Naive thymus-derived CD4-positive, alpha-beta T cell (primary cell): ENCODE data around the gene TECPR1. TPM values are rescaled to one million over a fixed set of nuclear protein-coding genes. Genes with fewer than 3 reads are reported as not detected.

Experiments
- ATAC-seq: fragments of 150-1000 bp; cut with Tn5 transposase; 2 replicates; pipeline ENCODE4 v1.10.0; 2021; ENCODE audit warnings: mild to moderate bottlenecking, moderate library complexity
- CTCF ChIA-PET: fragments of 350-600 bp; sonication (Branson Sonifier 250); formaldehyde crosslinking; loops from one replicate; lab custom pipeline; 2021; ENCODE audit warnings: antibody characterized with exemption; lab: Charles Lee
- POLR2A ChIA-PET: fragments of 350-600 bp; sonication (Branson Sonifier 250); formaldehyde crosslinking; loops from one replicate; lab custom pipeline; 2021; ENCODE audit warnings: antibody characterized with exemption, inconsistent platforms; lab: Charles Lee
- DNase-seq, 9 donors: peaks; one replicate each; pipeline versions ENCODE4 v3.0.0 to v3.0.0-alpha.2; 2020 to 2022; ENCODE audit warnings: mixed read lengths in 1 of 9
- H3K27ac ChIP-seq: one replicate; pipeline ENCODE4 v1.7.0; 2013; ENCODE audit warnings: mild to moderate bottlenecking, low read depth, low read length, moderate library complexity
- H3K27me3 ChIP-seq, 2 donors: one replicate each; pipeline ENCODE4 v1.7.0; 2013; ENCODE audit warnings: low read length in 2 of 2, mild to moderate bottlenecking in 2 of 2, moderate library complexity in 2 of 2; ENCODE audit not compliant: control insufficient read depth in 2 of 2, insufficient read depth in 2 of 2
- H3K36me3 ChIP-seq, 3 experiments: 1 replicate in 2 of 3; 2 replicates in 1 of 3; pipeline ENCODE4 v1.7.0; 2013; ENCODE audit warnings: low read length in 3 of 3, mild to moderate bottlenecking in 3 of 3, moderate library complexity in 1 of 3; ENCODE audit not compliant: insufficient read depth in 3 of 3, control insufficient read depth in 2 of 3
- H3K4me1 ChIP-seq, 2 donors: one replicate each; pipeline ENCODE4 v1.7.0; 2013; ENCODE audit warnings: low read length in 2 of 2, mild to moderate bottlenecking in 2 of 2, moderate library complexity in 1 of 2; ENCODE audit not compliant: control insufficient read depth in 2 of 2, insufficient read depth in 2 of 2
- H3K4me3 ChIP-seq: 2 replicates; pipeline ENCODE4 v1.7.0; 2013; ENCODE audit warnings: mild to moderate bottlenecking, low read length
- H3K9me3 ChIP-seq, 3 experiments: 1 replicate in 2 of 3; 2 replicates in 1 of 3; pipeline ENCODE4 v1.7.0; 2013; ENCODE audit warnings: low read length in 3 of 3; ENCODE audit not compliant: control insufficient read depth in 2 of 3
- H3K27ac Mint-ChIP-seq, 9 donors: one replicate each; pipeline ENCODE4 v1.8.0; 2020 to 2022; ENCODE audit warnings: mixed read lengths in 9 of 9, mild to moderate bottlenecking in 8 of 9, moderate library complexity in 5 of 9, inconsistent platforms in 2 of 9
- H3K27me3 Mint-ChIP-seq, 5 donors: one replicate each; pipeline ENCODE4 v1.8.0; 2021 to 2022; ENCODE audit warnings: mixed read lengths in 5 of 5, mild to moderate bottlenecking in 1 of 5
- H3K36me3 Mint-ChIP-seq, 5 donors: one replicate each; pipeline ENCODE4 v1.8.0; 2020 to 2022; ENCODE audit warnings: mixed read lengths in 5 of 5, mild to moderate bottlenecking in 3 of 5, inconsistent platforms in 1 of 5
- H3K4me1 Mint-ChIP-seq, 7 donors: one replicate each; pipeline ENCODE4 v1.8.0; 2020 to 2022; ENCODE audit warnings: mixed read lengths in 7 of 7, mild to moderate bottlenecking in 3 of 7, inconsistent platforms in 1 of 7
- H3K4me3 Mint-ChIP-seq, 10 donors: one replicate each; pipeline ENCODE4 v1.8.0; 2020 to 2022; ENCODE audit warnings: mild to moderate bottlenecking in 10 of 10, mixed read lengths in 10 of 10, moderate library complexity in 6 of 10, inconsistent platforms in 2 of 10
- H3K9me3 Mint-ChIP-seq, 11 donors: one replicate each; pipeline ENCODE4 v1.8.0; 2020 to 2022; ENCODE audit warnings: mixed read lengths in 11 of 11, mild to moderate bottlenecking in 4 of 11, inconsistent platforms in 1 of 11, moderate library complexity in 1 of 11
- intact Hi-C, 2 donors: fragments of 100-400 bp; cut with micrococcal nuclease; formaldehyde crosslinking; loops; one replicate each; pipeline ENCODE4 v1.15.1; 2023
- polyA plus RNA-seq, 2 donors: library from polyadenylated mRNA; unstranded; fragments of 300-500 nt; fragmentation: Illumina TruSeq; gene quantifications; one replicate each; pipeline ENCODE4 v1.2.3, GENCODE V29; 2021
- total RNA-seq, 6 experiments: library from RNA in 5 of 6; stranded (reverse) in 5 of 6; gene quantifications; 1 replicate in 5 of 6; 2 replicates in 1 of 6; pipeline ENCODE4 v1.2.3 and lab custom pipeline; 2021 to 2026

TECPR1 gene
- total and polyA plus RNA-seq, 7 experiments from 2014 or later, result 21.0 to 203 (median 119) TPM

DNA sequence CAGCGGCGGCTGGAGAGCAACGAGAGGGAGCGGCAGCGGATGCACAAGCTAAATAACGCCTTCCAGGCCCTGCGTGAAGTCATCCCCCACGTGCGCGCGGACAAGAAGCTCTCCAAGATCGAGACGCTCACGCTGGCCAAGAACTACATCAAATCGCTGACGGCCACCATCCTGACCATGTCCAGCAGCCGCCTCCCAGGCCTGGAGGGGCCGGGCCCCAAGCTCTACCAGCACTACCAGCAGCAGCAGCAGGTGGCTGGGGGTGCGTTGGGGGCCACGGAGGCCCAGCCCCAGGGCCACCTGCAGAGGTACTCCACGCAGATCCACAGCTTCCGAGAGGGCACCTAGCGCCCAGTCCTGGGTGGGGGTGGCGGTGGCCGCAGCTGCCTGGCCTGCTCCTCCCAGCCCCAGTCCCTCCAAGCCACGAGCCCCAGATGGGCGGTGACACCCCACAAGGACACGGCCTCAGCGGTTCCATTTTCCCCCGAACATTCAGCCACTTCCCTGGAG lies 39.4 kb downstream of the TECPR1 start:
- ATAC-seq (no peak), DNase-seq (no peak)
- Histone ChIP-seq H3K27ac (no peak overlapping the region), H3K27me3 (no peaks in the 10 kb centered on the region), H3K4me1 (peaks cover 0 to 5% of the 10 kb centered on the region in 2 donors), H3K9me3 (no peaks in the 10 kb centered on the region), H3K36me3 (peaks cover 0 to 17% (median 0%) of the 10 kb centered on the region in 3 experiments), H3K4me3 (no peak overlapping the region)
- H3K36me3 Mint-ChIP-seq, result peaks cover 0 to 11% (median under 1%) of the 10 kb centered on the region in 5 donors
- peaks cover 0 to 9% (median 5%) of the 10 kb centered on the region in 7 donors for H3K4me1 Mint-ChIP-seq
- H3K4me3 Mint-ChIP-seq, result peak overlapping the region in 3 of 10 donors; percentile 43 to 73 (median 60)
- H3K27me3 Mint-ChIP-seq, result peaks cover 0 to 3% (median 0%) of the 10 kb centered on the region in 5 donors
- CTCF ChIA-PET, result interaction anchor here (0.6 kb wide), 1 partner anchor 10 kb away, joined by 3 read pairs; no protein-coding TSS in a partner anchor
- peak overlapping the region in 4 of 9 donors; percentile 8 to 60 (median 36) for H3K27ac Mint-ChIP-seq
- intact Hi-C loops, result no loop called here
- H3K9me3 Mint-ChIP-seq, result no peaks in the 10 kb centered on the region
- POLR2A ChIA-PET, result interaction anchor here (1.8 to 2.1 kb wide), 2 partner anchors 10 to 39 kb away, joined by 8 to 14 read pairs; partner anchors contain the start of gene TECPR1

DNA sequence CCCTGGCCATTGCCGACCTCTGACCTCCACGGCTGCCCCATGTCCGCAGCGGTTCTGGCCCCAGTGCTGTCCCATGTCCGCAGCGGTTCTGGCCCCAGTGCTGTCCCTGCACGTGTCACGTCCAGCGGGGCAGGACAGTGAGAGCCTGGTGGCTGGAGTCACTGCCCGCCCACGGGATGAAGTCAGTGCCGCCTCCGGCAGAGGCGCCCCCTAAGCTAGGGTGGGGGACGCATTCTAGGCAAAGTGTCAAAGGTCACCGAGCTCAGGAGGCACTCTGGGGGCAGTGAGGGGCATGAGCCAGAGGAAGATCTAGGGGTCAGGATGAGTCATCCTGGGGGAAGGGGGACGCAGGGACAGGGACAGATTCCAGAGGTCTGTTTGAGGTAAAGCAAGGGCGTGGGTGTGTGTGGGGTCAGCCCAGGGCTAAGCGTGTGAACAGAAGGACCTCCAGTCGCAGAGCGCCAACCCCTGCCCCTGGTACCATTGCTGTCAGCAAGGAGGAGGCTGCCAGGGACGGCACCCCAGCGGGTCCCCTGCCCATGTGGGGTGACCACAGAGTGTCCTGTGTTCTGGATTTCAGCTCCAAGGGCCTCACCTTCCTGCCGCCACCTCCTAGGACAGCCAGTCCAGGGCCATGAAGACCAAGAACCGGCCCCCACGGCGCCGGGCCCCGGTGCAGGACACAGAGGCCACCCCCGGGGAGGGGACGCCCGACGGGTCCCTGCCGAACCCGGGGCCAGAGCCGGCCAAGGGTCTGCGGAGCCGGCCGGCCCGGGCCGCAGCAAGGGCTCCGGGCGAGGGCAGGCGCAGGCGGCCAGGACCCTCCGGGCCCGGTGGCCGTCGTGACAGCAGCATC lies 40.1 kb downstream of the TECPR1 start:
- no peak overlapping the region for H3K27ac ChIP-seq
- Mint-ChIP-seq H3K27me3 (peaks cover 0 to 3% (median 0%) of the 10 kb centered on the region in 5 donors), H3K27ac (peak overlapping the region in 5 of 9 donors; percentile 25 to 84 (median 58)), H3K36me3 (peaks cover 0 to 18% (median 7%) of the 10 kb centered on the region in 5 donors), H3K4me3 (peak overlapping the region; percentile 48 to 79 (median 64)), H3K4me1 (peaks cover 0 to 14% (median 5%) of the 10 kb centered on the region in 7 donors), H3K9me3 (no peaks in the 10 kb centered on the region)
- no peaks in the 10 kb centered on the region for H3K27me3 ChIP-seq
- peaks cover 0 to 17% (median under 1%) of the 10 kb centered on the region in 3 experiments for H3K36me3 ChIP-seq
- peaks cover 0 to 5% of the 10 kb centered on the region in 2 donors for H3K4me1 ChIP-seq
- ChIA-PET CTCF (interaction anchor here (0.6 to 1.0 kb wide), 2 partner anchors 9 to 39 kb away, joined by 3 read pairs; no protein-coding TSS in a partner anchor), POLR2A (interaction anchor here (1.8 to 2.1 kb wide), 2 partner anchors 9 to 39 kb away, joined by 8 to 14 read pairs; partner anchors contain the start of gene TECPR1)
- no peak overlapping the region for H3K4me3 ChIP-seq
- DNase-seq (no peak), ATAC-seq (no peak)
- no peaks in the 10 kb centered on the region for H3K9me3 ChIP-seq
- intact Hi-C loops, result loop anchor here in 1 of 2 donors (1.0 to 2.0 kb wide), 2 partner anchors 10 to 39 kb away; no protein-coding TSS in a partner anchor

- no peaks in the 10 kb centered on the region for H3K9me3 ChIP-seq
- Mint-ChIP-seq H3K4me1 (peaks cover 0 to 14% (median 5%) of the 10 kb centered on the region in 7 donors), H3K36me3 (peaks cover 0 to 22% (median 7%) of the 10 kb centered on the region in 5 donors), H3K27me3 (peaks cover 0 to 3% (median 0%) of the 10 kb centered on the region in 5 donors), H3K4me3 (peak within 1 kb of the TSS; percentile 48 to 79 (median 64)), H3K9me3 (no peaks in the 10 kb centered on the region), H3K27ac (peak within 1 kb of the TSS in 5 of 9 donors; percentile 25 to 84 (median 58))
- ChIA-PET CTCF (interaction anchor here (1.0 kb wide), 1 partner anchor 39 kb away, joined by 3 read pairs; no protein-coding TSS in a partner anchor), POLR2A (interaction anchor here (1.8 to 2.1 kb wide), 2 partner anchors 9 to 40 kb away, joined by 8 to 14 read pairs; partner anchors contain the start of gene TECPR1)
- DNase-seq, result peak in 1 of 9 donors; percentile 48
- no peak within 1 kb of the TSS for H3K27ac ChIP-seq
- peaks cover 0 to 21% (median 7%) of the 10 kb centered on the region in 3 experiments for H3K36me3 ChIP-seq
- intact Hi-C loops, result loop anchor here in 1 of 2 donors (1.0 to 2.0 kb wide), 2 partner anchors 9 to 40 kb away; no protein-coding TSS in a partner anchor
- no peak within 1 kb of the TSS for H3K4me3 ChIP-seq
- H3K27me3 ChIP-seq, result no peaks in the 10 kb centered on the region
- no peak for ATAC-seq
- H3K4me1 ChIP-seq, result peaks cover 0 to 5% of the 10 kb centered on the region in 2 donors
Observed at GRCh38 chr7:98211221-98211675, 40.8 kb downstream of the TECPR1 start, which contains the start of gene BHLHA15. TSS of gene BHLHA15 (plus strand) at chr7:98211439. CDS start at chr7:98212310, 871 bp downstream.

DNA sequence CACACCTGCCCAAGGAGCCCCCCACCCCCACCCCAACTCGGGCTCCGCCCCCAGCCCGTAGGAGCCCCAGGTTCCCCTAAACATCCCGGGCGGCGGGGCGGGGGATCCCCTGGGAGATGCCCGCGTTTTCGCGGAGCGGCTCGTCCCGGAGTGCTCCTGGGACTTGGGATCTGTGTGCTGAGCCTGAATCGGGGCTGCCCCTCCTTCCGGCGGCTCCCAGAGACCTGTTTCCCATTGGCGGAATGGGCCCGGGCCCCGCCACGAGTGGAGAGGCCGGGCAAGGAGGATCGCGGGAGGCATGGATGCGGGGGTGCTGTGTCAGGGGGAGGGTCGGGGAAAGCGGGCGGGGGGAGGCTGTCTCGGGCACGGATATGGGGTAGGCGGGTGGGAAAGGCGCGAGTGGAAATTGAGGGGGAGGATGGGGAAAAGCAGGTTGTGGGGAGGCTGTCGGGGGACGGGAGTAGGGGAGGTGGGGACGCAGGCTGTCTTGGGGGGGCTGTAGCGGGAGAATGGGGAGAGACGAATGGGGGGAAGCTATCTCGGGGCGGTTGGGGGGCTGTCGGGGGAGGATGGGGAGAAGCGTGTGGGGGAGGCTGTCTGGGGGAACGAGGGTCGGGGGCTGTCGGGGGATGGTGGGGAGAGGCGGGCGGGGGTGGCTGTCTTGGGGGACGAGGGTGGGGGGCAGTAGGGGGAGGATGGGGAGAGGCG lies 41.4 kb downstream of the TECPR1 start:
- ChIA-PET CTCF (no interaction called here), POLR2A (interaction anchor here (1.8 to 2.1 kb wide), 2 partner anchors 8 to 41 kb away, joined by 8 to 14 read pairs; partner anchors contain the start of gene TECPR1)
- H3K4me3 ChIP-seq, result no peak overlapping the region
- Mint-ChIP-seq H3K36me3 (peaks cover 5 to 23% (median 11%) of the 10 kb centered on the region in 5 donors), H3K27ac (no peak overlapping the region), H3K27me3 (peaks cover 0 to 3% (median 0%) of the 10 kb centered on the region in 5 donors), H3K9me3 (no peaks in the 10 kb centered on the region), H3K4me3 (peak overlapping the region in 5 of 10 donors; percentile 42 to 76 (median 55)), H3K4me1 (peaks cover 0 to 20% (median 9%) of the 10 kb centered on the region in 7 donors)
- H3K27ac ChIP-seq, result no peak overlapping the region
- H3K36me3 ChIP-seq, result peaks cover 0 to 21% (median 11%) of the 10 kb centered on the region in 3 experiments
- no peaks in the 10 kb centered on the region for H3K9me3 ChIP-seq
- intact Hi-C loops, result loop anchor here in 1 of 2 donors (1.0 to 2.0 kb wide), 2 partner anchors 8 to 40 kb away; no protein-coding TSS in a partner anchor
- H3K4me1 ChIP-seq, result peaks cover 0 to 5% of the 10 kb centered on the region in 2 donors
- DNase-seq (no peak), ATAC-seq (no peak)
- H3K27me3 ChIP-seq, result no peaks in the 10 kb centered on the region

- H3K4me1 Mint-ChIP-seq, result peaks cover 5 to 31% (median 17%) of the 10 kb centered on the region in 7 donors
- H3K4me3 Mint-ChIP-seq, result peak overlapping the region; percentile 48 to 85 (median 61)
- Histone ChIP-seq H3K27me3 (no peaks in the 10 kb centered on the region), H3K27ac (no peak overlapping the region), H3K9me3 (no peaks in the 10 kb centered on the region), H3K36me3 (peaks cover 0 to 27% (median 17%) of the 10 kb centered on the region in 3 experiments), H3K4me1 (peaks cover 0 to 12% of the 10 kb centered on the region in 2 donors), H3K4me3 (no peak overlapping the region)
- ChIA-PET CTCF (no interaction called here), POLR2A (interaction anchor here (1.1 to 1.3 kb wide), 2 partner anchors 41 kb away, joined by 4 to 5 read pairs; no protein-coding TSS in a partner anchor)
- H3K27ac Mint-ChIP-seq, result peak overlapping the region in 3 of 9 donors; percentile 32 to 65 (median 60)
- intact Hi-C loops, result no loop called here
- ATAC-seq (no peak), DNase-seq (no peak)
- H3K9me3 Mint-ChIP-seq, result peaks cover 0 to 1% (median 0%) of the 10 kb centered on the region in 11 donors
- H3K36me3 Mint-ChIP-seq, result peaks cover 10 to 30% (median 18%) of the 10 kb centered on the region in 5 donors
- peaks cover 0 to 3% (median 0%) of the 10 kb centered on the region in 5 donors for H3K27me3 Mint-ChIP-seq
Observed at GRCh38 chr7:98209166-98209920, 42.7 kb downstream of the TECPR1 start.
